Hepatocyte (in vitro differentiated cells): Measurements from ENCODE around the gene ZDHHC5.
"Not testable (repeated sequence)": the region's sequence is repeated elsewhere in the genome, so short reads cannot be mapped to it uniquely, and the experiment has no call there.

Experiments used
- CTCF ChIP-seq: fragments of 200-600 bp; sonication (generic); IDR thresholded peaks from 2 replicates; pipeline ENCODE4 v1.5.1; 2016; ENCODE audit warnings: antibody characterized with exemption, mild to moderate bottlenecking; ENCODE audit not compliant: poor library complexity
- EZH2 ChIP-seq: fragments of 200-600 bp; sonication (generic); IDR thresholded peaks from 2 replicates; pipeline ENCODE4 v1.6.1; 2016; ENCODE audit warnings: antibody characterized with exemption, mild to moderate bottlenecking, borderline replicate concordance

DNA sequence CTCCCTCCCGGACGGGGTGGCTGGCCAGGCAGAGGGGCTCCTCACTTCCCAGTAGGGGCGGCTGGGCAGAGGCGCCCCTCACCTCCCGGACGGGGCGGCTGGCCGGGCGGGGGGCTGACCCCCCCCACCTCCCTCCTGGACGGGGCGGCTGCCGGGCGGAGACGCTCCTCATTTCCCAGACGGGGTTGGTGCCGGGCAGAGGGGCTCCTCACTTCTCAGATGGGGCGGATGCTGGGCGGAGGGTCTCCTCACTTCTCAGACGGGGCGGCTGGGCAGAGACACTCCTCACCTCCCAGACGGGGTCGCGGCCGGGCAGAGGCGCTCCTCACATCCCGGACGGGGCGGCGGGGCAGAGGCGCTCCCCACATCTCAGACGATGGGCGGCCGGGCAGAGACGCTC, 48.8 kb downstream of the ZDHHC5 start:
- not testable (repeated sequence) for TF ChIP-seq CTCF, EZH2
